HG03439 (cell line): ENCODE data around the gene PODXL2.

Source experiments
- ATAC-seq: cut with Tn5 transposase; IDR thresholded peaks from one replicate; pipeline ENCODE4 v1.9.1; 2021; ENCODE audit warnings: mild to moderate bottlenecking, moderate library complexity; ENCODE audit not compliant: unreplicated experiment

PODXL2 gene

GRCh38 chr3:127628426-127628787, 578 bp upstream of the PODXL2 start:
- ATAC-seq = no peak

GRCh38 chr3:127629467-127630403, 750 bp downstream of the PODXL2 start:
- ATAC-seq = no peak

DNA sequence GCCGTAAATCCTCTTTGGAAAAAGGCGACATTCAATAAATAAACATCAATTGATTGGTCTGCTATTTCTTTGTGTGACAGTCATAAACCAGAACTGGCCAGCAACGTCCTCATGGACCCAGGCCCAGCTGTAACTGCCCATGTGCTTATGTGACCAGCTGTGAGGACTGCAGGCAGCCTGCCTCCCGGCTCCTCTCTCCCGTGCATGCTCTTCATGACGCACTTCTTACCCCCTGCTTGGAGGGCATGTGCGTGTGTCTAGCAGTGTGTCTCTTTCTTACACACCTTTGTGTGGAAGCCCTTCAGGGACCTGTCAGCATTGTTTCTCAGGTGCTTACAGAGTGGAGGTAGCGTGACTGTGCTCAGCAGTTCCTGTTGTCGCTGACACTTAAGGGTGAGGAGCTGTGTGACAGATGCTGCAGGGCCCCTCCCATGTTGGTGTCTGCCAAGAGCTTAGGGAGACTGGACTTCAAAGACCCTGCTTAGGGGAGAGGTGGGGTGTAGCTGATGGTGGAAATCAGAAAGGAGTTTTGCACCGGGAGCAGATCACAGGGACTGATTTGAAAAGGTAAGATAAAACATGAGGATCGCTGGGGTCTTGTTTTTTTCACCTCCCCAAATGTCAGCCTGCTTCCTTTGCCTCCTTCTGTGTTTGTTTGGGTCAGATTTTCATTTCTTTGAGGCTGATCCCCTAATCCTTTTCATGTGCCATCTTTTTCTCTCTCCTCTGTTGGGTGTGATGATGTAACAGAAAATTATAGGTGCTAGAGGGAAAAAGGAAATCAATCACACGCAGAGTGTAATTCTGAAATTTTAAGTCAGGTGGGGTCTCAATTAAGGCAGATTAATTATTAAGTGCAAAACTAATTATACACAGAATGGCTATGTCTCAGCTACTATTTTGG, 2.1 kb downstream of the PODXL2 start:
- ATAC-seq = no peak

DNA sequence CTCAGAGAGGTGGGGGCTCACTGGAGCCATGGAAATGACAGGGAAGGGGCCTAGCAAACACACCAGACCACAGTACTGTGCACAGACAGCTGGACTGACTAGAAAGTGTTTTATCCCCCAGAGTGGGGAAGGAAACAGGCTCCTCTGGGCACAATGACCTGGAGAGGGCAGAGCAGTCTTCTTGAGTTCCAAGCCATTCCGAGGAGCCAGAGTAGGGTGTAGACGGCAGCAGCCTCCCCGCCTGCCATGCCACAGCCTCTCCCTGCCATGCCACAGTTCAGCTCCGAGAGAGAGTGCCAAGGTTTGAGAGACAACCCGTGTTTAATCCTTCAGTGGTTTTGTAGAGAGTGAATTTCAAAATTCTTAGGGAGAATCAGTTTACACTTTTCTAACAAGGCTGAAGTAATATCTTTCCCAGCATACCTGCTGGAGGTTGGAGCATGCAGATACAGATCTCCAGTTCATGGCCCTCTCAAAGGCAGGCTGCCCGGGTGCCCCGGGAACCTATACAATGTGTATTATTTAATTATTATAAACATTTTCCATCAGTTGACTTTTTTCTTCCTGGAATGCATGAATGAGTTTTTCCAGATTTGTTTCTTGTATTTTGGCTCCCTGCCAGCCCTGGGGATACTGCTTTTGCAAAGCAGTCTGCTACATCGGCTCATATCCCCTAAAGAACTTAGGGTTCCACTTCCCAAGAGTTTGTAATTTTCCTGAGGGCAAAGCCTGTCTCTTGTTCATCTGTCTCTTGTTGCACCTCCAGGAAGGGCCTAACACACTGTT, 3.2 kb downstream of the PODXL2 start:
- no peak for ATAC-seq

- no peak for ATAC-seq
These were observed 5.7 kb downstream of the PODXL2 start for GRCh38 chr3:127634653-127635052.

DNA sequence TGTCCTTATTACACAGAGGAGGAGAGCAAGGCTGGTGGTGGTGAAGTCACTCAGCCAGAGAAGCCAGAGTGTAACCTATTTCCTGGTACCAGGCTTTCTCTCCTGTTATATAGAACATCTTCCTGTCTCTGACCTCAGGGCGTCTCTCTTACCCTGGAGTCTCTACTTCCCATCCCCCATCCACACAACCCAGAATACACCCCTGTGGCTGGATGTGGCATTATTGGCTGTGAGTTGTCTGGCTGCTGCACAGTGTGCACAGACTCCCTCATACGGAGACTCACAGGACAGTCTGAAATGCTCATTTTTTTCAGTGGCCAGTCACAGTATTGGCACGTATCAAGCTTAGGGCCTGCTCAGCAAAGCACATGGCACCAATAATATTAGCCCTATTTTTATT, 8.6 kb downstream of the PODXL2 start:
- ATAC-seq = no peak

GRCh38 chr3:127637971-127638370, 9.0 kb downstream of the PODXL2 start:
- ATAC-seq = no peak

- no peak for ATAC-seq
These were observed 10.4 kb downstream of the PODXL2 start for GRCh38 chr3:127639173-127640041.

GRCh38 chr3:127640042-127640355, 11.0 kb downstream of the PODXL2 start:
- no peak for ATAC-seq

DNA sequence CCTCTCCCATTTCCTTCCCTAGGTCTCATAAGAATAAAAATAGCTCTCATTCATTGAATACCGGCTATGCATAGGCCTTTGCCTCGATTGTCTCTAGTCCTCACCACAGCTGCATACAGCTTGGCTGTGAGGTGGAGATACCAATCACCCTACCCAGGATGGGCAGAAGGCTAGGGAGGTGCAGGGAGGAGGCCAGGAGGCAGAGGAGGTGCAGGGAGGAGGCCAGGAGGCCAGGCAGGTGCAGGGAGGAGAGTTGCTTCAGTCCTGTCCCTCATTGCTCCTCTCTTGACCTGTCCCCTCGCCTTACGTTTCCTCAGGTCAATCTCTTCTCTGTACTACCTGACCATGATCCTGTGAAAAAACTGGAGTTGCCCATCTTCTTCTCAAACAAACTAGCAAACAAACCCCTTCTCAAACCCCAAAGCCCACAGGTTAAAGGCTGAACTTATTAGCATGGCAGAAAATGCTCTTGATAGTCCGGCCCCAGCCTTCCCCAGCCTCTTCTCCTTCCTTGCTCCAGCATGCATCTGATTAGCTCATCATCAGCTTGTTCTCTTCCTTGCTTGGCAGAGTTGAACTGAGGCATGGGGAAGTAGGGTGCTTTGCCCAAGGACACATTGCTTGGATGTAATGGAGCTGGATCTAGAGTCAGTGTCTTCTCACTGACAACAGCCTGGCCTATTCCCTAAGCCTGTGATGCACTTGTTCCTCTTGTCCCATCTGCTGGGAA, 15.8 kb downstream of the PODXL2 start:
- no peak for ATAC-seq

DNA sequence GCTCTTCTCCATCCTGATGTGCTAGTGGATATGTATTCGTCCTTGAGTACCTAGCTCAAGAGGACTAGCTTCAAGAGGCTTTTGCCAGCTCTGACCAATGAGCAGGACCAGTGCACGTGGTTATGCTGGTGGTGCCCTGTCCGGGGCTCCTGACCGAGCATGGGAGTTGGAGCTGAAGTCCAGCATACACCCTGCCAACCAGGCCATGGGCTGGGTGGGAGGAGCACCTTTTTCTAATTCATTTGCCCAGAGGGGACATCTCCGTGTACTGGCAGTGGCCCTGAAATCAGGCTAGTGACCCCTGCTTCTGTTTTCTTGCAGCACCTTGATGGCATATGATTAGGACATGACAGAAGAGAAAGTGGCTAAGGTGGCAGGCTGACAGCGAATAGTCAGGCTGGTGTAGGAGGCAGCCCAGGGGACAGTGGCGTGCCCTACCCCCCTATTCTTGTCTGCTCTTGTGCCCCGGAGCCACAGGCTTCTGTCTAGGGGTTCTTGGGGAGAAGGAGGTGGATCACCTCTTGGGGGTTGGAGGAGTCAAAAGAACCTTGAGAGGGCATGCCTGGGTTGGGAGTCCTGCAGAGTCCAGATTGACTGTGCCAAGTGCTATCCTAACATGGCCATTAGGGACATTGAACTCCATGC, 16.5 kb downstream of the PODXL2 start:
- no peak for ATAC-seq

- no peak for ATAC-seq
These were observed 17.6 kb downstream of the PODXL2 start for GRCh38 chr3:127646501-127647046.

- no peak for ATAC-seq
These were observed 18.3 kb downstream of the PODXL2 start for GRCh38 chr3:127647166-127647844.

DNA sequence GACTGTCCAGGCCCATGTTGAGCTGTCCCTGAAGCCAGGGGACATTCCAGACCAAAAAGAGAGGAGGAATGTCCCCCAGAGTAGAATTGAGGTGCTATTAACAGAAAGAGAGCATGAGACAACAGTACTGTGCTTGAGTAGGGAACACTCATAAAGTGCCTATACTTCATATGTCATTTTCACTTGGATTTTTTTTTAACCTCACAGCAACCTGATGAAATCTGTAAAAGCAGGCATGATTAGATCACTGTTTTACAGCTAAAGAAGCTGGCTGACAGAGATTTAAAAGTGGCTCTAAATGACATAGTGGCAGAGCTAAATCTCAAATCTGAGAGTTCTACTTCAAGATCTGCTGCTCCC, 18.8 kb downstream of the PODXL2 start:
- ATAC-seq = no peak

GRCh38 chr3:127650236-127650635, 21.3 kb downstream of the PODXL2 start:
- ATAC-seq = no peak

- no peak for ATAC-seq
These were observed 22.7 kb downstream of the PODXL2 start for GRCh38 chr3:127651516-127652172.

- no peak for ATAC-seq
These were observed 23.4 kb downstream of the PODXL2 start for GRCh38 chr3:127652246-127652995.
